ENCODE data around the gene ARHGAP42. TPM values are rescaled to one million over a fixed set of nuclear protein-coding genes. Genes with fewer than 3 reads are reported as not detected.

The ARHGAP42 gene
- total and polyA plus RNA-seq, 8 donors: 17.1 to 45.2 (median 36.2) TPM

DNA sequence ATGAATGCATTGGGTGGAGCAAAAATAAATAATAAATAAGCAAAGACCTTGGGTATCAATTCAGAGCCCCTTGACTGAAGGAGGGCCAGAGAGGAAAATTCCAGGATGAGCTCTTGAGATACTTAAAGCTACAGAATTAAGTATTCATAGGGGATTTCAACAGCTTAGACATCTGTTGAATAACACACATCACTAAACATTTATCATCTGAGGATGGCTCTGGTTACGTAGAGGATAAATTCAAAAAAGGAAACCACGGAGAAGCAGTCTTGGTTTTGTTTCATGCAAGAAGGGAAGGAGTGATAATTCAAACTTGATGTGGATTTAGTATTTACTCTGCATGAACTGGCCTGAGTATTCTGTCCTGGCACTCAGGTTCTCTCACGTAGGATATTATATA, 29.8 kb downstream of the ARHGAP42 start:
- no peak for ATAC-seq
- Histone ChIP-seq H3K27ac (no peak overlapping the region), H3K4me3 (no peak overlapping the region), H3K36me3 (no peaks in the 10 kb centered on the region), H3K27me3 (no peaks in the 10 kb centered on the region), H3K9me3 (no peaks in the 10 kb centered on the region), H3K4me1 (peaks cover 0 to 8% of the 10 kb centered on the region in 2 donors)
- no peak for DNase-seq
- intact Hi-C loops (cut with DNase I): no loop called here
- no peak for TF ChIP-seq CTCF (IDR thresholded peaks at IDR 0.05)

DNA sequence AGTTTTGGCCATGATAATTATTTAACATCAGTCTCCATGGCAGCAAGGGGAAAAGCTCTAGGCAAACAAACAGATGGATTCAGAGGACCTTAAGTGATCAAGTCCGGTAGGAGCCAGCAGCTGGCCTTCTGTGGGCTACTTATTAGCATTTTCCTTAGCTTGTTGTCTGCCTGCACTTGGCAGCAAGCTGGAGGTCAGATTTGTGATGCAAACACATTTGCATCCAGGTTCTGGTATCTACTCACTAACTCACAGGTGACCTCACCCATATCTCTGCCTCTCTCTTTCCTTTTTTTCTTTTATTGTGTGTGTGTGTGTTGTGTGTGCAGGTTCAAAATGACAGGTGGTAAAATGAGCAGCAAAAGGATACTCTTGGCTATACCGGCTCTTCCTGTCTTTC, 32.3 kb downstream of the ARHGAP42 start:
- peaks cover 0 to 8% of the 10 kb centered on the region in 2 donors for H3K4me1 ChIP-seq
- DNase-seq: peak in 2 of 4 donors; percentile 24 to 49

GRCh38 chr11:100719809-100720221, 32.7 kb downstream of the ARHGAP42 start:
- ATAC-seq (peak; percentile 93), DNase-seq (peak in 1 of 4 donors; percentile 45)
- no peak overlapping the region for H3K4me3 ChIP-seq
- intact Hi-C loops (cut with DNase I): no loop called here
- H3K9me3 ChIP-seq: no peaks in the 10 kb centered on the region
- H3K36me3 ChIP-seq: no peaks in the 10 kb centered on the region
- H3K27me3 ChIP-seq: no peaks in the 10 kb centered on the region
- peak overlapping the region; percentile 16 to 42 for H3K27ac ChIP-seq
- no peak for TF ChIP-seq CTCF (IDR thresholded peaks at IDR 0.05)
- H3K4me1 ChIP-seq: peaks cover 0 to 8% of the 10 kb centered on the region in 2 donors

More for the DNA sequence above, 32.3 kb downstream of the ARHGAP42 start:
- Histone ChIP-seq H3K4me3 (no peak overlapping the region), H3K27me3 (no peaks in the 10 kb centered on the region), H3K9me3 (no peaks in the 10 kb centered on the region), H3K27ac (peak overlapping the region; percentile 16 to 42), H3K36me3 (no peaks in the 10 kb centered on the region)
- no peak for TF ChIP-seq CTCF (IDR thresholded peaks at IDR 0.05)
- intact Hi-C loops (cut with DNase I): no loop called here
- ATAC-seq: peak; percentile 72

- Histone ChIP-seq H3K27ac (no peak overlapping the region), H3K9me3 (no peaks in the 10 kb centered on the region), H3K36me3 (no peaks in the 10 kb centered on the region), H3K4me3 (no peak overlapping the region), H3K27me3 (no peaks in the 10 kb centered on the region), H3K4me1 (no peaks in the 10 kb centered on the region)
- no peak for DNase-seq
- intact Hi-C loops (cut with DNase I): no loop called here
- no peak for ATAC-seq
- TF ChIP-seq CTCF (IDR thresholded peaks at IDR 0.05): no peak
Measured at GRCh38 chr11:100726680-100727079, 39.6 kb downstream of the ARHGAP42 start.

- H3K27ac ChIP-seq: no peak overlapping the region
Measured at GRCh38 chr11:100727410-100727809, 40.3 kb downstream of the ARHGAP42 start.

More at GRCh38 chr11:100727410-100727809, 40.3 kb downstream of the ARHGAP42 start:
- no peak for ATAC-seq
- no peaks in the 10 kb centered on the region for H3K27me3 ChIP-seq
- intact Hi-C loops (cut with DNase I): no loop called here
- no peaks in the 10 kb centered on the region for H3K36me3 ChIP-seq
- no peak for TF ChIP-seq CTCF (IDR thresholded peaks at IDR 0.05)
- no peaks in the 10 kb centered on the region for H3K4me1 ChIP-seq
- no peaks in the 10 kb centered on the region for H3K9me3 ChIP-seq
- DNase-seq: peak in 1 of 4 donors; percentile 17
- no peak overlapping the region for H3K4me3 ChIP-seq

Measured in left lung (tissue), 10 donors.